Measurements from ENCODE around the gene TBL1X.
"Not testable (repeated sequence)": the region's sequence is repeated elsewhere in the genome, so short reads cannot be mapped to it uniquely, and the experiment has no call there.

The TBL1X gene

DNA sequence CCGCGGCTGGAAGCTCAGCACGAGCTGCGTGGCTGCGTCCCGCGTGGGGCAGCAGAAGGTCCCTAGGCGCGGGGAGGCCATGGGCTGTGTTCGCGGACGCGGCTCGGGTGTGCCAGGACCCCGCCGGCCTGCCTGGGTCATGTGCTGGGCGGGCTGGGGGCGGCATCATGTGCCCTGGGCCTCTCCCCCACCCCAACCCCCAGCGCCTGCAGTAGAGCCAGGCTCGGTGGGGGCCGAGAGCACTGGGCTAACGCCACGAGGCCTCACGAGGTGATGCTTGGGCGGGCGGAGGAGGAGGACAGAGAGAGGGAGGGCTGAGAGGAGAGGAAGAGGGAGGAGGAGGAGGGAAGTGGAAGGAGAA lies 300.9 kb downstream of the TBL1X start, which contains the start of gene GPR143:
TSS of gene GPR143 (minus strand) at position 111 of the 361 bp plus-strand sequence. CDS start at position 81, 30 bp downstream.
- DNase-seq (ENCODE audit: low read depth), result no peak

- DNase-seq (ENCODE audit: low read depth), result no peak
Observed at GRCh38 chrX:9767375-9767774, 302.5 kb downstream of the TBL1X start.

- DNase-seq (ENCODE audit: low read depth), result not testable (repeated sequence)
Observed at GRCh38 chrX:9768321-9768839, 303.5 kb downstream of the TBL1X start.

DNA sequence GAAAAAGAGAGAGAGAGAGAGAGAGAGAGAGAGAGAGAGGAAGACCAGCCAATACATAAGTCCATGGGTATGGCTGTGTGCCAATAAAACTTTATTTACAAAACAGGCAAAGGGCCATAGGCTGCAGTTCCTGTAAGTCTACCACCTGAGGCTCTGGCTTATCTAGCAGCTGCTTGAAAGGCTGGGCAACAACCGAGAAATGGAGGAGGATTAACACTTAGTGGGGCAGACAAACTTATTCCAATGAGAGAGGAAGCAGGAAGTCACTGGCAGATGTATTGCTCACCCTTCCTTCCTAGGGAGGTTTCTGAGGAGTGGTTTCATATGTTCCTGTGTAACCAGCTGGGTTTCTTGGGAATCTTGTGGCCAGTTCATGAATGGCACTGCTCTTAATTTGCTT lies 305.5 kb downstream of the TBL1X start:
- DNase-seq (ENCODE audit: low read depth), result no peak

GRCh38 chrX:9772943-9773342 lies 308.1 kb downstream of the TBL1X start:
- no peak for DNase-seq (ENCODE audit: low read depth)

- DNase-seq (ENCODE audit: low read depth), result no peak
Observed at GRCh38 chrX:9775930-9776329, 311.1 kb downstream of the TBL1X start.

DNA sequence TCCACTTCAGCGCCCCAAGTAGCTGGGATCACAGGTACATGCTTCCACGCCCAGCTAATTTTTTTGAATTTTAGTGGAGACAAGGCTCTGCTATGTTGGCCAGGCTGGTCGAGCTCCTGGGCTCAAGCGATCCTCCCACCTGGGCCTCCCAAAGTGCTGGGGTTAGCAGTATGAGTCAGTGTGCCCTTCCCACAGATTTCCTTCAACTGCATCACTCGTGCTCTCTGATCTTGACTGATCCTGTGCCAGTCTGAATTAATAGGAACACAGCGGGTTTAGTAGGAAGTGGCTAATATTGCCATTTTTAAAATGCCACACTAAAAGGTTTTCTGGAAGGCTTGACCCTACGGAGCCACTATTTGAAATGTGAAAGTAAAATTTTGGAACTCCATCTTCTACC lies 317.1 kb downstream of the TBL1X start:
- DNase-seq (ENCODE audit: low read depth), result no peak

GRCh38 chrX:9784332-9784731 lies 319.5 kb downstream of the TBL1X start:
- no peak for DNase-seq (ENCODE audit: low read depth)

DNA sequence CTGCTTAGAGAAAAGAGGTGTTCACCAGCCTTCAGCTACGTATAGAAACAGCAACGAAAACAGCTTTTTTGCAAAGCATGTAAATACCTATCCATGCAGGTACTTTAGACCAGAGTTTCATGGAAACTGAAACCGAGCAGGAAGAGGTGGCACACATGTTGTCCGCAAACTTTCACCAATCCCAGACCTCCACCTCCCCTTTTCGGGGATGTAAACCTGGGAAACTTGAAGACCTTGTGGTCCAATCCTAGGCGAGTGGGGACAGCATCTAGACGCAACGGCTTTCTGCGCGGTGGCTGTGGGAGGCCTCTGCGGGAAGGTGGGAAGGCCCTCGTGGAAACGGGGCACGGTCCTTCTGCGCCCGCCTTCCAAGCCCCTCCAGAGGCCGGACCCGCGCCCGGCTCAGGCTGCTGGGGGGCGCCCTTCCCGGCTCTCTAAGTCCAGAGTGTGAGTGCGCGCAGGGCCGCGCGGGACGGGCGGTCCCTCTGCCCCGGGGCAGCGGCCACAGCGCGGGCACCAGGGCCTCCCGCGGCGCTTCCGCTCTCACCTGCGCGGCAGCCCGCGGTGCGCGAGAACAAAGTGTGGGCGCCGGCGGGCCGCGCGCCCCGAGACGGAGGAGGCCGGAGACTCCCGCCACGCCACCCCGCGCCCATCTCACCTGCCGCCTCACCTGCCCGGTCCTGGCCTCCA lies 320.5 kb downstream of the TBL1X start:
- DNase-seq (ENCODE audit: low read depth), result no peak

- no peak for DNase-seq (ENCODE audit: low read depth)
Observed at GRCh38 chrX:9785944-9786797, 321.3 kb downstream of the TBL1X start, which contains the start of gene SHROOM2. Gene SHROOM2, plus strand, starts transcription at chrX:9786429. Its CDS starts 117 bp downstream, at chrX:9786546.

DNA sequence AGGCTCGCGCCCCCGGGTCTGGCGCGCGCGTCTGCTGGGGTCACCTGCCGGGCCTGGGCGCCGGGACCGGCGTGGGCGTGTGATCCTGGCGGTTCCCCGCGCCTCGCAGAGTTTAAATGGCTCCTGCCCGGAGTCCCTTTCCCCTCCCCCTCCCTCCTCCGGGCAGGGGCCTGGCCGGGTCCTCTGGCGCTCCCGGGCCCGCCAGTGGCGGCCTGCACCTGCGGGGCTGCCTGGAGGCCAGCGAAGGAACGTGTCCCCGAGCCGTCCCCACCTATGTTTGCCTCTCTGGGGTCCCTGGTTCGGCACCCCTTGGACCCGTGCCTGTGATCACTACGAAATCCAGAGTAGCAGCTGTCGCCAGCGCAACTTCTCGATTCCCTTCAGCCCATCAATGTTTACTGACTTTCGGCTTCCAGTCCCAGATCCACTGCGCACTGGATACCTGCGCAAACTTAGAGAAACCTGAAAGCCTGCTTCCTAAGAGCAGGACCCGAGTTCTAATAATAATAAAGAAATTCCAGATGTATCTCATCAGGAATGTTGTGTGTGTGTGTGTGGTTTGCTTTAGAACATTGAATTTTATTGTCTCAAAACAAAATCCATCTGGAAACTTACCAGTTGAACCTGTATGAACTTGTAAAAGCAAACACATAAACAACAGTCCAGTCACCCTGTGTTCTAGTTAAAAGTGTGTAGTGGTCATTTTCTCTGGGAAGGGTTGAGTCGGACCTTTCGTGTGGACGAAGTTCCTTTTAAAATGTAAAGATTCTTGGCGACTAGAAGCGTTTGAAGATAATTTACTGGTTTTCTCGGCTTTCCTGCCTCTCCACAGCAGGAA lies 322.2 kb downstream of the TBL1X start:
- DNase-seq (ENCODE audit: low read depth), result no peak

DNA sequence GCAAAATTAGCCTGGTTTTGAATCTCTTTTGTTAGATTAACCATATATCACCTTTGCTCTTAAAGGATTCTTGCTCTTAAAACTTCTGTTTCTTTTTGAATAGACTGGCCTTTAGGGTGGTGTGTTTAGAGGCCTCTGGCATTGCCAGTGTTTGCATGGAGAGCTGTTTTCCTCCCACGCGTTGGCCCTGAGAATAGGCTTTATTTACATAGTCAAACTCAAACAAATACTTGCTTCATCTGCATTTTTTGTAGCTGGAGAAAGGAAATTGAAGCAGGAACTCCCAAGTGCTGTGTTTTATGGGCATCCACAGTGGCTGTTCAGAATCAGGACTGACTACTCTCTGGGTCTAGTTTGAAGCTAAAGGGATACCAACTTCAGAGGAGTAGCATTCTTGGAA lies 324.1 kb downstream of the TBL1X start:
- DNase-seq (ENCODE audit: low read depth), result no peak

DNA sequence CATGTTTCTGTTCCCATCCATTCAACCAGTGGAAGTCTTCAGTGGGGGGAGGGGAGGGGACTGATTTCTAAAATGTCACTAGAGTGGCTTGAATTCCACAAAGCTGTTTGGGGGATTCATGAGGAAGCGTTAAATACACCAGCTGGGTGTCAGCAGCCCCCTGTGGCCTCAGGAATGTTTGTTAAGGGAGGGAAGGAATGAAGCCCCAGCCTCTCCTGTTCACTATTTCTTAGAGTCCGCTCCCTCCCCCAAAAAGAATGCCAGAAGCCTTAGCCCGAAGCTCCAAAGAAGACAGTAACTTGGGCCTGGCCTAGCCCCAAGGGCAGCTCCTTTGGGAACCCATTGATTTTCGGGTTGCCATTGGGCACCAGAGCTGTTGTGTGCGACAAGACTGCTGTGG lies 324.7 kb downstream of the TBL1X start:
- DNase-seq (ENCODE audit: low read depth), result no peak

Measured in HS-5 (cell line).